ENCODE measurements around the gene CTPS1. TPM values are rescaled to one million over a fixed set of nuclear protein-coding genes. Genes with fewer than 3 reads are reported as not detected.
A peak's percentile ranks its signal among the peaks of the same experiment; 100 is the strongest.

CTPS1 gene
- total and polyA plus RNA-seq, 2 of the 13 experiments (the other 11 are each of a cell fraction or from before 2014, with no cell fraction given): 9.6 to 42.8 TPM

DNA sequence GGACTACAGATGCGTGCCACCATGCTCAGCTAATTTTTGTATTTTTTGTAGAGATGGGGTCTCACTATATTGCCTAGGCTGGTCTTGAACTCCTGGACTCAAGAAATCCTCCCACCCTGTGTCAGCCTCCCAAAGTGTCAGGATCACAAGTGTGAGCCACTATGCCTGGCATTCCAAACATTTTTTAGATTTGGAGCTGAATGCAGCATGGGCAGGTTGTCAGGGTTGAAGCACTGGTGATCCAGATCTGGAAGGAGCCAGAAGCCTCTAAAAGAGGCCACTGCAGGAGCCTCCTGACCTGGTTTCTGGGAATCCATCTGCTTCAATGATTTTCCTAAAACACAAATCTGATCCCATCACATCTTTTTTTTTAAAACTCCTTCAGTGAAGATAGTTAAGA is 1.8 kb upstream of the CTPS1 start (continued):
- no peak for TF ChIP-seq ZNF780A (CRISPR knock-in tag; IDR thresholded peaks at IDR 0.05)

GRCh38 chr1:40978886-40979240 is 633 bp upstream of the CTPS1 start:
- H3K36me3 ChIP-seq (replicated peaks in 1 of 2; ENCODE audit: control insufficient read depth in 1 of 2, insufficient read depth in 2 of 2, low read length in 2 of 2): peaks cover 2 to 9% of the 10 kb centered on the region in 2 experiments; a peak in 4 of 5 replicates
- ChIA-PET POLR2A (no interaction called here), CTCF (ENCODE audit: low intra/inter-chr PET ratio, low total read pairs) (no interaction called here)
- peak overlapping the region in 1 of 3 experiments; percentile 73; a peak in 1 of 6 replicates for H3K4me3 ChIP-seq (replicated peaks in 1 of 3; ENCODE audit: insufficient read depth in 1 of 3, low read depth in 2 of 3, low read length in 3 of 3)
- in situ Hi-C loops (cut with HindIII; ENCODE audit: extremely low pct_ligation_motif_present, low pct_unique_long_range_greater_than_20kb) (no loop called here), intact Hi-C loops (cut with micrococcal nuclease; ENCODE audit: unreplicated experiment) (no loop called here)
- H3K4me1 ChIP-seq (ENCODE audit: insufficient read depth, low read length): peaks cover 43% of the 10 kb centered on the region
- H3K27ac ChIP-seq (ENCODE audit: extremely low read length, insufficient read depth, low read length): no peak overlapping the region
- 93% methylated on average over 17 of the region's 17 CpGs for WGBS (ENCODE audit: low lambda C conversion rate)
- FAIRE-seq: no peak
- no peaks in the 10 kb centered on the region for H3K27me3 ChIP-seq (ENCODE audit: control insufficient read depth in 1 of 2, insufficient read depth in 2 of 2, low read length in 2 of 2)
- no peak overlapping the region for H2AFZ ChIP-seq (ENCODE audit: low read length)
- H3K9me3 ChIP-seq (ENCODE audit: low read length): no peaks in the 10 kb centered on the region
- TSS peak; percentile 53 for BruUV-seq (replicated peaks)
- H4K20me1 ChIP-seq (ENCODE audit: insufficient read depth, low read length): no peaks in the 10 kb centered on the region
- H3K4me2 ChIP-seq (ENCODE audit: low read depth, low read length): peak overlapping the region; percentile 72
- peaks cover 36% of the 10 kb centered on the region for H3K79me2 ChIP-seq (ENCODE audit: insufficient read depth, low read length)
- DNase-seq (ENCODE audit: low spot score): no peak
- ATAC-seq: no peak
- no peak overlapping the region for H3K9ac ChIP-seq (ENCODE audit: insufficient read depth, low read depth, low read length)
- TF ChIP-seq RBM39 (IDR thresholded peaks at IDR 0.05; ENCODE audit: low read depth, low read length, poor library complexity, severe bottlenecking) (no peak), POLR2AphosphoS5 (IDR thresholded peaks at IDR 0.05; ENCODE audit: low read depth, low read length) (no peak), ZNF263 (CRISPR knock-in tag; IDR thresholded peaks at IDR 0.05) (0 out of 2 replicates have a peak, but pooled peaks have one; percentile 2), FOSL1 (CRISPR knock-in tag; IDR thresholded peaks at IDR 0.05; ENCODE audit: borderline replicate concordance) (no peak), ZNF614 (CRISPR knock-in tag; IDR thresholded peaks at IDR 0.05; ENCODE audit: borderline replicate concordance) (no peak), ARID2 (CRISPR knock-in tag; IDR thresholded peaks at IDR 0.05; ENCODE audit: borderline replicate concordance) (no peak), CBX2 (IDR thresholded peaks at IDR 0.05; ENCODE audit: low read depth, low read length) (no peak), CBX2 (CRISPR knock-in tag; IDR thresholded peaks at IDR 0.05; ENCODE audit: low read depth) (no peak), ZNF280B (CRISPR knock-in tag; IDR thresholded peaks at IDR 0.05; ENCODE audit: borderline replicate concordance) (no peak), POLR2G (IDR thresholded peaks at IDR 0.05; ENCODE audit: low read depth, low read length) (no peak), ZNF782 (CRISPR knock-in tag; IDR thresholded peaks at IDR 0.05; ENCODE audit: borderline replicate concordance) (0 out of 2 replicates have a peak, but pooled peaks have one; percentile 33), ZNF274 (CRISPR knock-in tag; IDR thresholded peaks at IDR 0.05) (no peak), MTF2 (CRISPR knock-in tag; IDR thresholded peaks at IDR 0.05; ENCODE audit: borderline replicate concordance) (0 out of 2 replicates have a peak, but pooled peaks have one; percentile 42), HIVEP1 (CRISPR knock-in tag; IDR thresholded peaks at IDR 0.05) (0 out of 2 replicates have a peak, but pooled peaks have one; percentile 2), SRSF9 (IDR thresholded peaks at IDR 0.05; ENCODE audit: borderline replicate concordance, insufficient read depth, low read depth, low read length, poor library complexity, severe bottlenecking) (no peak), DMAP1 (CRISPR knock-in tag; IDR thresholded peaks at IDR 0.05) (no peak), TARDBP (CRISPR knock-in tag; IDR thresholded peaks at IDR 0.05) (no peak), ZBTB3 (CRISPR knock-in tag; IDR thresholded peaks at IDR 0.05; ENCODE audit: borderline replicate concordance, low read depth) (no peak), ZSCAN12 (CRISPR knock-in tag; IDR thresholded peaks at IDR 0.05) (no peak), KDM1A (CRISPR knock-in tag; IDR thresholded peaks at IDR 0.05) (no peak)
- TF ChIP-seq, protein P1, sequence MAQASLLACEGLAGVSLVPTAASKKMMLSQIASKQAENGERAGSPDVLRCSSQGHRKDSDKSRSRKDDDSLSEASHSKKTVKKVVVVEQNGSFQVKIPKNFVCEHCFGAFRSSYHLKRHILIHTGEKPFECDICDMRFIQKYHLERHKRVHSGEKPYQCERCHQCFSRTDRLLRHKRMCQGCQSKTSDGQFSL (CRISPR knock-in tag; IDR thresholded peaks at IDR 0.05): no peak
- TF ChIP-seq, protein P2, sequence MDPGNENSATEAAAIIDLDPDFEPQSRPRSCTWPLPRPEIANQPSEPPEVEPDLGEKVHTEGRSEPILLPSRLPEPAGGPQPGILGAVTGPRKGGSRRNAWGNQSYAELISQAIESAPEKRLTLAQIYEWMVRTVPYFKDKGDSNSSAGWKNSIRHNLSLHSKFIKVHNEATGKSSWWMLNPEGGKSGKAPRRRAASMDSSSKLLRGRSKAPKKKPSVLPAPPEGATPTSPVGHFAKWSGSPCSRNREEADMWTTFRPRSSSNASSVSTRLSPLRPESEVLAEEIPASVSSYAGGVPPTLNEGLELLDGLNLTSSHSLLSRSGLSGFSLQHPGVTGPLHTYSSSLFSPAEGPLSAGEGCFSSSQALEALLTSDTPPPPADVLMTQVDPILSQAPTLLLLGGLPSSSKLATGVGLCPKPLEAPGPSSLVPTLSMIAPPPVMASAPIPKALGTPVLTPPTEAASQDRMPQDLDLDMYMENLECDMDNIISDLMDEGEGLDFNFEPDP (CRISPR knock-in tag; conservative IDR thresholded peaks at IDR 0.05): no peak
